Hepatocyte (in vitro differentiated cells): ENCODE measurements around the gene ZNF438. TPM values are rescaled to one million over a fixed set of nuclear protein-coding genes. Genes with fewer than 3 reads are reported as not detected.

Experiments used
- DNase-seq: peaks from one replicate; pipeline ENCODE4 v3.0.0-alpha.2; 2016; ENCODE audit warnings: low spot score
- H2AFZ ChIP-seq: fragments of 200-600 bp; sonication (generic); 2 replicates; pipeline ENCODE4 v1.6.0; 2016; ENCODE audit warnings: antibody characterized with exemption, mild to moderate bottlenecking
- H3K27ac ChIP-seq: fragments of 200-600 bp; sonication (generic); 2 replicates; pipeline ENCODE4 v1.5.1; 2016; ENCODE audit warnings: mild to moderate bottlenecking
- H3K27me3 ChIP-seq: fragments of 200-600 bp; sonication (generic); 2 replicates; pipeline ENCODE4 v1.6.1; 2016
- H3K36me3 ChIP-seq: fragments of 200-600 bp; sonication (generic); replicated peaks from 2 replicates; pipeline ENCODE4 v1.5.1; 2016; ENCODE audit warnings: low read depth; ENCODE audit not compliant: insufficient read depth
- H3K4me1 ChIP-seq: fragments of 200-600 bp; sonication (generic); 2 replicates; pipeline ENCODE4 v1.5.1; 2016; ENCODE audit warnings: mild to moderate bottlenecking, moderate library complexity; ENCODE audit not compliant: insufficient read depth
- H3K4me2 ChIP-seq: fragments of 200-600 bp; sonication (generic); 2 replicates; pipeline ENCODE4 v1.6.0; 2016
- H3K4me3 ChIP-seq: fragments of 200-600 bp; sonication (generic); 2 replicates; pipeline ENCODE4 v1.5.1; 2016; ENCODE audit warnings: mild to moderate bottlenecking
- H3K79me2 ChIP-seq: fragments of 200-600 bp; sonication (generic); 2 replicates; pipeline ENCODE4 v1.6.0; 2017; ENCODE audit warnings: mild to moderate bottlenecking
- H3K9me2 ChIP-seq: fragments of 200-600 bp; sonication (generic); replicated peaks from 2 replicates; pipeline ENCODE4 v1.6.0; 2017; ENCODE audit warnings: mild to moderate bottlenecking; ENCODE audit not compliant: insufficient read depth
- H3K9me3 ChIP-seq: fragments of 200-600 bp; sonication (generic); 2 replicates; pipeline ENCODE4 v1.5.1; 2016; ENCODE audit warnings: low read depth, mild to moderate bottlenecking
- H4K20me1 ChIP-seq: fragments of 200-600 bp; sonication (generic); 2 replicates; pipeline ENCODE4 v1.6.0; 2016; ENCODE audit warnings: mild to moderate bottlenecking; ENCODE audit not compliant: insufficient read depth, poor library complexity, severe bottlenecking
- EZH2 ChIP-seq: fragments of 200-600 bp; sonication (generic); IDR thresholded peaks from 2 replicates; pipeline ENCODE4 v1.6.1; 2016; ENCODE audit warnings: antibody characterized with exemption, mild to moderate bottlenecking, borderline replicate concordance
- EZH2phosphoT487 ChIP-seq: fragments of 200-600 bp; sonication (generic); IDR thresholded peaks from one replicate; pipeline ENCODE4 v1.6.1; 2018; ENCODE audit warnings: antibody characterized with exemption, mild to moderate bottlenecking, low read depth, moderate library complexity; ENCODE audit not compliant: unreplicated experiment, severe bottlenecking
- WGBS: methylation state at CpG from one replicate; pipeline ENCODE4 v1.1.6; 2016; ENCODE audit warnings: low lambda C conversion rate; ENCODE audit errors: missing lambda C conversion rate; 5-methylcytosine and 5-hydroxymethylcytosine counted together
- polyA plus RNA-seq: library from polyadenylated mRNA; unstranded; fragments of >200 nt; fragmentation: Nextera tagmentation; extraction: Ambion mirVana; gene quantifications from 2 replicates; pipeline ENCODE4 v1.2.1, GENCODE V29; 2016
- total RNA-seq: library from RNA; depleted of rRNA; stranded (reverse); fragments of >200 nt; gene quantifications from 2 replicates; pipeline ENCODE4 v1.2.3, GENCODE V29; 2014
- TF ChIP-seq, protein P1 (sequence below): fragments of 200-600 bp; sonication (generic); IDR thresholded peaks from 2 replicates; pipeline ENCODE4 v1.5.1; 2016; ENCODE audit warnings: antibody characterized with exemption, mild to moderate bottlenecking; ENCODE audit not compliant: poor library complexity

Gene ZNF438
- total and polyA plus RNA-seq, 2 experiments from 2014 or later: 2.3 to 5.0 TPM

- H3K4me1 ChIP-seq: no peaks in the 10 kb centered on the region
- H3K27me3 ChIP-seq: no peaks in the 10 kb centered on the region
- H3K9me3 ChIP-seq: no peaks in the 10 kb centered on the region
- no peaks in the 10 kb centered on the region for H3K79me2 ChIP-seq
- H3K4me3 ChIP-seq: no peak overlapping the region
- DNase-seq: no peak
- no peaks in the 10 kb centered on the region for H4K20me1 ChIP-seq
- 88% methylated on average over 6 of the region's 6 CpGs for WGBS
- no peaks in the 10 kb centered on the region for H3K9me2 ChIP-seq
- no peaks in the 10 kb centered on the region for H3K36me3 ChIP-seq
- no peak overlapping the region for H2AFZ ChIP-seq
- TF ChIP-seq, protein P1, sequence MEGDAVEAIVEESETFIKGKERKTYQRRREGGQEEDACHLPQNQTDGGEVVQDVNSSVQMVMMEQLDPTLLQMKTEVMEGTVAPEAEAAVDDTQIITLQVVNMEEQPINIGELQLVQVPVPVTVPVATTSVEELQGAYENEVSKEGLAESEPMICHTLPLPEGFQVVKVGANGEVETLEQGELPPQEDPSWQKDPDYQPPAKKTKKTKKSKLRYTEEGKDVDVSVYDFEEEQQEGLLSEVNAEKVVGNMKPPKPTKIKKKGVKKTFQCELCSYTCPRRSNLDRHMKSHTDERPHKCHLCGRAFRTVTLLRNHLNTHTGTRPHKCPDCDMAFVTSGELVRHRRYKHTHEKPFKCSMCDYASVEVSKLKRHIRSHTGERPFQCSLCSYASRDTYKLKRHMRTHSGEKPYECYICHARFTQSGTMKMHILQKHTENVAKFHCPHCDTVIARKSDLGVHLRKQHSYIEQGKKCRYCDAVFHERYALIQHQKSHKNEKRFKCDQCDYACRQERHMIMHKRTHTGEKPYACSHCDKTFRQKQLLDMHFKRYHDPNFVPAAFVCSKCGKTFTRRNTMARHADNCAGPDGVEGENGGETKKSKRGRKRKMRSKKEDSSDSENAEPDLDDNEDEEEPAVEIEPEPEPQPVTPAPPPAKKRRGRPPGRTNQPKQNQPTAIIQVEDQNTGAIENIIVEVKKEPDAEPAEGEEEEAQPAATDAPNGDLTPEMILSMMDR: no peak
- TF ChIP-seq EZH2phosphoT487: no peak
- TF ChIP-seq EZH2: no peak
- H3K4me2 ChIP-seq: no peak overlapping the region
- no peak overlapping the region for H3K27ac ChIP-seq
Measured at GRCh38 chr10:30847199-30847598, 184.5 kb downstream of the ZNF438 start.

DNA sequence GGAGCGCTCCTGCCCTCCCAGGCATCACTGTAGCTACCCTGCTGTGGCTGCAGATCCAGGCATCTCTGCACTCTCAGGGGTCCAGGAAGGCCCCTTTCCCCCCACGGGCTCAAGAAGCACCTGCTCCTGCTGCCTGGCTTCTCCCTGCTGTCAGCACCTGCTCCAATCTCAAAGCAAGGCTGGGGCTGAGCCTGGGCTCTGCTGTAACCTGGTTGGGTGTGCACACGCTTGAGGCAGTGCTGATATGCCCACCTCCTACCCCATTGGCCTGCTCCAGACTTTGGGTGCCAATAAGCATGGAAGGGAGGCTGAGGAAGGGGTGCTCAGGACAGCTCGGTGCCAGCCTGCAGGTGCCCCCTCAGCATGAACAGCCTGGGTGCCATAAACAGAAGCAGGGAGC, 185.0 kb downstream of the ZNF438 start:
- no peaks in the 10 kb centered on the region for H3K27me3 ChIP-seq
- H3K27ac ChIP-seq: no peak overlapping the region
- DNase-seq: no peak
- 93% methylated on average over 4 of the region's 4 CpGs for WGBS
- H3K36me3 ChIP-seq: no peaks in the 10 kb centered on the region
- no peaks in the 10 kb centered on the region for H3K9me3 ChIP-seq
- H4K20me1 ChIP-seq: no peaks in the 10 kb centered on the region
- no peak overlapping the region for H3K4me2 ChIP-seq
- no peaks in the 10 kb centered on the region for H3K9me2 ChIP-seq
- H3K4me3 ChIP-seq: no peak overlapping the region
- H3K79me2 ChIP-seq: no peaks in the 10 kb centered on the region
- no peaks in the 10 kb centered on the region for H3K4me1 ChIP-seq
- H2AFZ ChIP-seq: no peak overlapping the region
- TF ChIP-seq EZH2phosphoT487 (no peak), EZH2 (no peak)
- TF ChIP-seq, protein P1: no peak

DNA sequence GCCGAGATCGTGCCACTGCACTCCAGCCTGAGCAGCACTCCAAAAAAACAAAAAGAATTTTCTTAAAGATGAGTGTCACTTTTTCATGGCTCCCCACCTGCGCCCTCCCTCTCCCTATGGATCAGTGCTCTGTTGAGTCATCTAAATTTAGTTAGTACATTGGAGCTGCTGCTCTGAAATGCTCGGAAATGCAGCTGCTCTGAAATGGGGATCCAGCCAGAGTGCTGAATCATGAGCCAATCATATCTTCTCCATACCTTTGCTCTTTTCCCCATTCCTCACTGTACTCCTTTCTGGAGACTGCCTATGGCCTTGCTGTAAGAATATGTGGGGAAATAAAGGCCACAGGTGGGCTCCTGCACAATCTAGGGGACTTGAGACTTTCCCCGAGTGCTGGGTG, 188.8 kb downstream of the ZNF438 start:
- no peaks in the 10 kb centered on the region for H3K27me3 ChIP-seq
- no peaks in the 10 kb centered on the region for H3K9me3 ChIP-seq
- no peaks in the 10 kb centered on the region for H3K4me1 ChIP-seq
- TF ChIP-seq EZH2 (no peak), EZH2phosphoT487 (no peak)
- TF ChIP-seq, protein P1: no peak
- no peak overlapping the region for H3K4me3 ChIP-seq
- H3K27ac ChIP-seq: no peak overlapping the region
- H3K9me2 ChIP-seq: no peaks in the 10 kb centered on the region
- H3K36me3 ChIP-seq: no peaks in the 10 kb centered on the region
- H3K79me2 ChIP-seq: no peaks in the 10 kb centered on the region
- DNase-seq: no peak
- 97% methylated on average over 5 of the region's 5 CpGs for WGBS
- no peak overlapping the region for H3K4me2 ChIP-seq
- H4K20me1 ChIP-seq: no peaks in the 10 kb centered on the region
- H2AFZ ChIP-seq: no peak overlapping the region

DNA sequence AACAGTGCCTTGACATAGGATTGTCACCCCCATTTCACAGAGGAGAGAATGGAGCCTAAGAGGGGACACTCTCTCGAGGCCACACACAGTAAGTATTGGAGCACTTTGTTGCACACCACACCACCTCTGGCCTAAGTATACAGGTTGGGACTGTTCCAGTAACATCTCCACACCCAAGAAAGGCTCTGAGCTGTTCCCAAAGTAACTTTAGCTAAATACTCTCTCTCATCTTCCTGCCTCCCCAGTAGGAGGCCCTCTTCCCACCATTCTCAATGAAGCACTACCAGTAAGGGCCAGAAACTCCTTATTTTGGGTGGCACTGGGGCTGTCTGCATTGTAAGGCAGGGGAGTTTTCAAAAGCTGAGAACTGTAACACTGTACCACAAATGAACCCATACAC, 189.5 kb downstream of the ZNF438 start:
- no peak overlapping the region for H2AFZ ChIP-seq
- H3K4me2 ChIP-seq: no peak overlapping the region
- no peak for DNase-seq
- H3K9me3 ChIP-seq: no peaks in the 10 kb centered on the region
- H3K27me3 ChIP-seq: no peaks in the 10 kb centered on the region
- H4K20me1 ChIP-seq: no peaks in the 10 kb centered on the region
- no peaks in the 10 kb centered on the region for H3K9me2 ChIP-seq
- 91% methylated on average over 1 of the region's 1 CpG for WGBS
- H3K4me3 ChIP-seq: no peak overlapping the region
- H3K79me2 ChIP-seq: no peaks in the 10 kb centered on the region
- TF ChIP-seq EZH2phosphoT487: no peak
- TF ChIP-seq, protein P1: no peak
- TF ChIP-seq EZH2: no peak
- no peaks in the 10 kb centered on the region for H3K36me3 ChIP-seq
- H3K4me1 ChIP-seq: no peaks in the 10 kb centered on the region
- no peak overlapping the region for H3K27ac ChIP-seq
